Lung (tissue), 12 donors: ENCODE data around the gene MTERF4. TPM values are rescaled to one million over a fixed set of nuclear protein-coding genes. Genes with fewer than 3 reads are reported as not detected.

Experiments
- ATAC-seq: fragments of 200-7000 bp; cut with Tn5 transposase; one replicate; pipeline ENCODE4 v1.9.1; 2020; ENCODE audit warnings: moderate number of reproducible peaks; ENCODE audit not compliant: insufficient read depth, low FRiP score
- DNase-seq, 3 donors: peaks; one replicate each; pipeline ENCODE4 v3.0.0-alpha.2; 2013 to 2017
- H3K27ac ChIP-seq, 2 donors: one replicate each; pipeline ENCODE4 v1.5.1; 2013; ENCODE audit warnings: mild to moderate bottlenecking in 2 of 2, moderate library complexity in 2 of 2, control low read depth in 1 of 2, inconsistent platforms in 1 of 2, low read depth in 1 of 2, low read length in 1 of 2
- H3K27me3 ChIP-seq, 3 donors: one replicate each; pipeline ENCODE4 v1.5.1; 2013; ENCODE audit warnings: low read length in 2 of 3; ENCODE audit not compliant: control insufficient read depth in 3 of 3, insufficient read depth in 3 of 3
- H3K36me3 ChIP-seq, 4 donors: one replicate each; pipeline ENCODE4 v1.5.1; 2013; ENCODE audit warnings: low read length in 4 of 4, mild to moderate bottlenecking in 1 of 4, moderate library complexity in 1 of 4; ENCODE audit not compliant: control insufficient read depth in 4 of 4, insufficient read depth in 4 of 4
- H3K4me1 ChIP-seq, 5 donors: one replicate each; pipeline ENCODE4 v1.5.1; 2013; ENCODE audit warnings: low read length in 5 of 5, mild to moderate bottlenecking in 2 of 5, moderate library complexity in 1 of 5; ENCODE audit not compliant: control insufficient read depth in 5 of 5, insufficient read depth in 5 of 5
- H3K4me3 ChIP-seq: one replicate; pipeline ENCODE4 v1.5.1; 2013; ENCODE audit warnings: mild to moderate bottlenecking, control low read depth, moderate library complexity
- H3K9ac ChIP-seq, 2 donors: one replicate each; pipeline ENCODE4 v1.5.1; 2013; ENCODE audit warnings: low read length in 2 of 2, control low read depth in 1 of 2; ENCODE audit not compliant: insufficient read depth in 1 of 2
- H3K9me3 ChIP-seq, 4 donors: one replicate each; pipeline ENCODE4 v1.5.1; 2013; ENCODE audit warnings: low read length in 3 of 4, mild to moderate bottlenecking in 1 of 4, moderate library complexity in 1 of 4; ENCODE audit not compliant: control insufficient read depth in 4 of 4, insufficient read depth in 3 of 4
- CTCF ChIP-seq: IDR thresholded peaks from 2 replicates; pipeline ENCODE4 v1.5.1; 2012; ENCODE audit warnings: mild to moderate bottlenecking; ENCODE audit errors: control extremely low read depth, extremely low read depth
- WGBS, 2 donors: extraction: QIAGEN DNeasy Blood & Tissue Kit; methylation state at CpG; one replicate each; pipeline ENCODE4 v1.1.7; 2013; 5-methylcytosine and 5-hydroxymethylcytosine counted together
- polyA plus RNA-seq, 2 donors: library from polyadenylated mRNA; stranded (reverse); fragments of 200-250 nt; gene quantifications; one replicate each; pipeline ENCODE4 v1.2.1, GENCODE V29; 2013
- total RNA-seq, 2 donors: library from RNA; depleted of rRNA in 1 of 2; stranded (reverse); fragments of >200 nt in 1 of 2; gene quantifications; one replicate each; pipeline ENCODE4 v1.2.1, GENCODE V29; 2014 to 2021
- donor health status: control.
- donor health status: control.
- donor health status: Bipolar disorder and iron deficiency.
- donor health status: healthy.
- donor health status: DM: yes; HTN: yes; CAD: no.

The MTERF4 gene
- total and polyA plus RNA-seq, 4 donors, result 23.5 to 50.1 (median 27.5) TPM

- H3K4me3 ChIP-seq, result no peak overlapping the region
- ATAC-seq, result no peak
- H3K9me3 ChIP-seq, result peaks cover 0 to 2% (median 0%) of the 10 kb centered on the region in 4 donors
- 92 to 96% methylated on average over 7 of the region's 7 CpGs for WGBS, 2 donors
- peaks cover 0 to 5% (median 2%) of the 10 kb centered on the region in 4 donors for H3K36me3 ChIP-seq
- TF ChIP-seq CTCF, result no peak
- DNase-seq, result no peak
- H3K27ac ChIP-seq, result no peak overlapping the region
- no peak overlapping the region for H3K9ac ChIP-seq
- peaks cover 0 to 8% (median 3%) of the 10 kb centered on the region in 5 donors for H3K4me1 ChIP-seq
- no peaks in the 10 kb centered on the region for H3K27me3 ChIP-seq
Observed at GRCh38 chr2:241131531-241131930, 29.4 kb upstream of the MTERF4 start.

GRCh38 chr2:241130316-241130715, 28.2 kb upstream of the MTERF4 start:
- Histone ChIP-seq H3K9me3 (peaks cover 0 to 2% (median 0%) of the 10 kb centered on the region in 4 donors), H3K4me1 (no peaks in the 10 kb centered on the region), H3K27ac (no peak overlapping the region), H3K36me3 (peaks cover 0 to 4% (median 1%) of the 10 kb centered on the region in 4 donors), H3K27me3 (no peaks in the 10 kb centered on the region), H3K9ac (no peak overlapping the region), H3K4me3 (no peak overlapping the region)
- 95 to 96% methylated on average over 16 of the region's 16 CpGs for WGBS, 2 donors
- TF ChIP-seq CTCF, result no peak
- DNase-seq (no peak), ATAC-seq (no peak)

GRCh38 chr2:241129086-241129871, 27.2 kb upstream of the MTERF4 start:
- Histone ChIP-seq H3K27ac (no peak overlapping the region), H3K9ac (no peak overlapping the region), H3K4me3 (no peak overlapping the region), H3K27me3 (no peaks in the 10 kb centered on the region), H3K9me3 (peaks cover 0 to 2% (median 0%) of the 10 kb centered on the region in 4 donors), H3K36me3 (peaks cover 0 to 4% (median 1%) of the 10 kb centered on the region in 4 donors), H3K4me1 (no peaks in the 10 kb centered on the region)
- ATAC-seq, result no peak
- 54 to 76% methylated on average over 12 of the region's 12 CpGs for WGBS, 2 donors
- DNase-seq, result no peak
- TF ChIP-seq CTCF, result no peak
